Hair follicle dermal papilla cell (primary cell): ENCODE data around the gene TMEM35A. TPM values are rescaled to one million over a fixed set of nuclear protein-coding genes. Genes with fewer than 3 reads are reported as not detected.

ENCODE experiments used
- total RNA-seq: library from RNA; depleted of rRNA; stranded (reverse); fragments of >200 nt; gene quantifications from 2 replicates; pipeline ENCODE4 v1.2.3, GENCODE V29; 2012

TMEM35A gene
- 1.8 and 2.6 TPM in 2 replicates for total RNA-seq

GRCh38 chrX:101078716-101079598 lies at the start of gene TMEM35A:
Gene TMEM35A, plus strand, starts transcription at chrX:101078879. Its CDS starts 124 bp downstream, at chrX:101079003.

GRCh38 chrX:101051549-101052302 lies 27.0 kb upstream of the TMEM35A start, which contains the start of gene TRMT2B:
Gene TRMT2B, minus strand, starts transcription at chrX:101052111. Its CDS starts 9,822 bp downstream, at chrX:101042289.

GRCh38 chrX:101097546-101098453 lies 19.1 kb downstream of the TMEM35A start, which contains the start of gene CENPI:
Gene CENPI, plus strand, starts transcription at chrX:101098204. Its CDS starts 2,867 bp downstream, at chrX:101101071.

Other genes starting within 250 kb of the TMEM35A start
- gene NOX1, start 204.5 kb upstream of the TMEM35A start, total RNA-seq: not detected in 2 replicates
- not detected in 2 replicates for gene XKRX, start 150.0 kb upstream of the TMEM35A start, total RNA-seq
- gene ARL13A, start 109.2 kb upstream of the TMEM35A start, total RNA-seq: not detected in 2 replicates
- 8.9 and 12.0 TPM in 2 replicates for gene TRMT2B, start 26.8 kb upstream of the TMEM35A start, total RNA-seq
- 6.0 and 6.1 TPM in 2 replicates for gene CENPI, start 19.3 kb downstream of the TMEM35A start, total RNA-seq
- 3.0 and 3.4 TPM in 2 replicates for gene DRP2, start 140.9 kb downstream of the TMEM35A start, total RNA-seq
- 0.16 TPM in 1 of 2 replicates, not detected in the other for gene TAF7L, start 212.5 kb downstream of the TMEM35A start, total RNA-seq